Activated B cell treated with CpG ODN at 0.5 μM for 24 hours (primary cell): ENCODE data around the gene MRPL28. TPM values are rescaled to one million over a fixed set of nuclear protein-coding genes. Genes with fewer than 3 reads are reported as not detected.

Experiments used
- ATAC-seq: fragments of 200-7000 bp; cut with Tn5 transposase; one replicate; pipeline ENCODE4 v1.10.0; 2021; ENCODE audit warnings: low read depth, mild to moderate bottlenecking, moderate library complexity
- CTCF ChIA-PET: fragments of 350-600 bp; sonication (Branson Sonifier 250); formaldehyde crosslinking; loops from one replicate; lab custom pipeline; 2021; ENCODE audit warnings: antibody characterized with exemption; lab: Charles Lee
- POLR2A ChIA-PET: fragments of 350-600 bp; sonication (Branson Sonifier 250); formaldehyde crosslinking; loops from one replicate; lab custom pipeline; 2021; ENCODE audit warnings: antibody characterized with exemption; lab: Charles Lee
- DNase-seq: peaks from one replicate; pipeline ENCODE4 v3.0.0; 2022
- H3K27ac Mint-ChIP-seq: one replicate; pipeline ENCODE4 v1.8.0; 2020; ENCODE audit warnings: mixed read lengths
- H3K27me3 Mint-ChIP-seq: one replicate; pipeline ENCODE4 v1.8.0; 2021; ENCODE audit warnings: mixed read lengths
- H3K36me3 Mint-ChIP-seq: one replicate; pipeline ENCODE4 v1.8.0; 2021; ENCODE audit warnings: low read depth, mixed read lengths
- H3K4me1 Mint-ChIP-seq: one replicate; pipeline ENCODE4 v1.8.0; 2021; ENCODE audit warnings: mixed read lengths
- H3K4me3 Mint-ChIP-seq: one replicate; pipeline ENCODE4 v1.8.0; 2020; ENCODE audit warnings: mild to moderate bottlenecking, mixed read lengths
- H3K9me3 Mint-ChIP-seq: one replicate; pipeline ENCODE4 v1.8.0; 2020; ENCODE audit warnings: mixed read lengths
- intact Hi-C: fragments of 100-400 bp; cut with micrococcal nuclease; formaldehyde crosslinking; loops from one replicate; pipeline ENCODE4 v1.15.1; 2024
- total RNA-seq: library from RNA; stranded (reverse); gene quantifications from 2 replicates; pipeline ENCODE4 v1.2.3, GENCODE V29; 2022
- TF ChIP-seq, protein P1 (sequence below): fragments of 200-600 bp; IDR thresholded peaks from one replicate; pipeline ENCODE4 v1.8.0; 2022; ENCODE audit warnings: antibody characterized with exemption, mild to moderate bottlenecking

The MRPL28 gene
- total RNA-seq, 1 donor from 2014 or later, result 82.4 TPM

DNA sequence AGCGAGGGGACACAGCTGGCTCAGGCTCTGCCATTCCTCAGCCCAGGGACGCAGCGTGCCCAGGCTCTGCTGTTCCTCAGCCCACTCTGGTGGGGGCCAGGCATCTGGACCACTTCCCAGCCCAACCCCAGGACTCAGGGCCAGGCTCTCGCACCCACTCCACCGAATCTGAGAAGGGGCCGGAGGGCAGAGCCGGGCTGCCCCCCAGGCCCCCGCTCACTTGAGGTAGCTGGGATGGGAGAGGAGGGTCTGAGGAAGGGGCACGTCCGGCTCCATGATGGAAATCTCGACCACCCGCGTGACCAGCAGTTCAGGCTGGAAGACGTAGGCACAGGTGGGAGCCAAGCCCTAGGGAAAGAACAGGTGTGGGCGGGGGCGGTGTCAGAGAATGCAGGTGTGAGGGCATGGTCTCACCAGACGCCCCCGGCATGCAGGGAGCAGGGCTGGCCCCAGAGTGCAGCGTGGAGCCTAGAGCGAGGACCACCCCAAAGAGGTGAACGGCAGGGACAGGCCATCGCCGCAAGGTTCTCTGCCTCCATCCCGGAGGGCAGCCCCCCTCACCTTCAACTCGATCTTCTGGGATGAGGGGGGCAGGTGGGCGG, 6.6 kb upstream of the MRPL28 start:
- CTCF ChIA-PET, result no interaction called here
- TF ChIP-seq, protein P1, sequence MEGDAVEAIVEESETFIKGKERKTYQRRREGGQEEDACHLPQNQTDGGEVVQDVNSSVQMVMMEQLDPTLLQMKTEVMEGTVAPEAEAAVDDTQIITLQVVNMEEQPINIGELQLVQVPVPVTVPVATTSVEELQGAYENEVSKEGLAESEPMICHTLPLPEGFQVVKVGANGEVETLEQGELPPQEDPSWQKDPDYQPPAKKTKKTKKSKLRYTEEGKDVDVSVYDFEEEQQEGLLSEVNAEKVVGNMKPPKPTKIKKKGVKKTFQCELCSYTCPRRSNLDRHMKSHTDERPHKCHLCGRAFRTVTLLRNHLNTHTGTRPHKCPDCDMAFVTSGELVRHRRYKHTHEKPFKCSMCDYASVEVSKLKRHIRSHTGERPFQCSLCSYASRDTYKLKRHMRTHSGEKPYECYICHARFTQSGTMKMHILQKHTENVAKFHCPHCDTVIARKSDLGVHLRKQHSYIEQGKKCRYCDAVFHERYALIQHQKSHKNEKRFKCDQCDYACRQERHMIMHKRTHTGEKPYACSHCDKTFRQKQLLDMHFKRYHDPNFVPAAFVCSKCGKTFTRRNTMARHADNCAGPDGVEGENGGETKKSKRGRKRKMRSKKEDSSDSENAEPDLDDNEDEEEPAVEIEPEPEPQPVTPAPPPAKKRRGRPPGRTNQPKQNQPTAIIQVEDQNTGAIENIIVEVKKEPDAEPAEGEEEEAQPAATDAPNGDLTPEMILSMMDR, result no peak
- Mint-ChIP-seq H3K4me1 (peaks cover 9% of the 10 kb centered on the region), H3K9me3 (no peaks in the 10 kb centered on the region), H3K36me3 (peaks cover 15% of the 10 kb centered on the region), H3K27me3 (no peaks in the 10 kb centered on the region), H3K27ac (no peak overlapping the region), H3K4me3 (no peak overlapping the region)
- no peak for ATAC-seq
- no peak for DNase-seq
- POLR2A ChIA-PET, result no interaction called here
- intact Hi-C loops, result no loop called here

GRCh38 chr16:375927-376816, 5.8 kb upstream of the MRPL28 start:
- no peak for ATAC-seq
- Mint-ChIP-seq H3K27me3 (no peaks in the 10 kb centered on the region), H3K9me3 (no peaks in the 10 kb centered on the region), H3K4me1 (peaks cover 12% of the 10 kb centered on the region), H3K36me3 (peaks cover 18% of the 10 kb centered on the region), H3K4me3 (no peak overlapping the region), H3K27ac (no peak overlapping the region)
- CTCF ChIA-PET, result no interaction called here
- no peak for DNase-seq
- TF ChIP-seq, protein P1, result no peak
- intact Hi-C loops, result no loop called here
- POLR2A ChIA-PET, result no interaction called here

DNA sequence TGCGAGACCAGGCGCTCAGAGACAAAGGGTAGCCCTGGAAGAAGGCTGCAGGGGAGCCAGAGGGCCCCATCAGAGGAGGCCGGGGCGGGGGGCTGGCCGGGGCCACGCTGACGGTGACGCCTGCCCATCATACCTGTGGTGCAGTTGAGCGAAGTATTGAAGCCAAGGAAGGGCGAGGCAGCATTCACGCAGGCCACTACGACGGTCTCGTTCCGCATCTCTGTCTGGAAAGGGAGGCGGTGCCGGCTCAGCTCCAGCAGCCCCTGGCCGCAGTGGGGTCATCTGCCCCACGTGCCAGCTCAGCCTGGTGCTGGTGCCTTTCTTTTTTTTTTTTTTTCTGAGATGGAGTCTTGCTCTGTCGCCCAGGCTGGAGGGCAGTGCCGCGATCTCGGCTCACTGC, 4.9 kb upstream of the MRPL28 start:
- Mint-ChIP-seq H3K36me3 (peaks cover 21% of the 10 kb centered on the region), H3K9me3 (no peaks in the 10 kb centered on the region), H3K27ac (no peak overlapping the region), H3K27me3 (no peaks in the 10 kb centered on the region), H3K4me3 (no peak overlapping the region), H3K4me1 (peaks cover 14% of the 10 kb centered on the region)
- DNase-seq, result no peak
- ATAC-seq, result no peak
- ChIA-PET CTCF (no interaction called here), POLR2A (no interaction called here)
- TF ChIP-seq, protein P1, result no peak
- intact Hi-C loops, result no loop called here

GRCh38 chr16:374616-374926, 4.2 kb upstream of the MRPL28 start:
- Mint-ChIP-seq H3K36me3 (peaks cover 21% of the 10 kb centered on the region), H3K9me3 (no peaks in the 10 kb centered on the region), H3K27me3 (no peaks in the 10 kb centered on the region), H3K4me1 (peaks cover 11% of the 10 kb centered on the region), H3K4me3 (no peak overlapping the region), H3K27ac (no peak overlapping the region)
- TF ChIP-seq, protein P1, result no peak
- DNase-seq (no peak), ATAC-seq (no peak)
- CTCF ChIA-PET, result no interaction called here
- intact Hi-C loops, result no loop called here
- POLR2A ChIA-PET, result no interaction called here

DNA sequence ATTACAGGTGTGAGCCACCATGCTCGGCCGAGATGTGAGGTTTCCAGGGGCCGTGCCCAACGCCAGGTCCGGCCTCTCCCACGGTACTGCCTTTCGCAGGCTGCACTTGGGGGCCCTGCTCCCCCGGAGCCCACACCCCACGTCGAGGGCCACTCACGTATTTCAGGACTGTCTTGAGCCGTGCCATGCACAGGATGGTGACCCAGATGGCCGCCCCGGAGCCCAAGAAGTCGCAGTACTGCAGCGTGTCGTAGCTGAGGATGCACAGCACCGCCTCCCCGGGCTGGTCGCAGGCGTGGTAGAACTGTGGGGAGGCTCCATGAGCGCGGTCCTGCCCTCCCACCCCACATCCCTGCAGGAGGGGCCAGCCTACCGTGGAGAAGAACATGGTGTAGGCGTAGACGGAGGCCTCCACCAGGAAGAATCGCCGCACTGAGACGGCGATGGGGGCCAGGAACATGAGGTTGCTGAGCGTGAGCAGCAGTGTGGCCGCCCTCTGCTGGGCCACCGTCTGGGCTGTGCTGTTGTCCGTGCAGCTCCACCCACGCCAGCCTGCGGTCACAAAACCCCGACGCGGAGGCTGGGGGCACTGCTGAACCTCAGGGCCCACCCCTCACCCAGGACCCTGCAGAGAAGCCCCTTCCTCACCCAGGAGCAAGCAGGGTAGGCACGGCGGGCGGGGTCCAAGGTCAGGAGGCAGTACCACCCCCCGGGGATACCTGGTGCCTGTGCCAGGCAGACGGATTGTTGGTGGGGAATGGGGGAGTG, 3.7 kb upstream of the MRPL28 start:
- ChIA-PET POLR2A (no interaction called here), CTCF (no interaction called here)
- no peak for ATAC-seq
- peaks cover 13% of the 10 kb centered on the region for H3K4me1 Mint-ChIP-seq
- TF ChIP-seq, protein P1, result no peak
- no peak overlapping the region for H3K27ac Mint-ChIP-seq
- H3K36me3 Mint-ChIP-seq, result peaks cover 22% of the 10 kb centered on the region
- H3K27me3 Mint-ChIP-seq, result no peaks in the 10 kb centered on the region
- H3K9me3 Mint-ChIP-seq, result no peaks in the 10 kb centered on the region
- intact Hi-C loops, result no loop called here
- no peak for DNase-seq
- no peak overlapping the region for H3K4me3 Mint-ChIP-seq
